OCI-LY3 (cell line): ENCODE results near the gene TMEM74B.

ENCODE experiments used
- EZH2phosphoT487 ChIP-seq: fragments of 200-600 bp; shearing (Covaris generic); IDR thresholded peaks from 2 replicates; pipeline ENCODE4 v1.6.1; 2018; ENCODE audit warnings: antibody characterized with exemption, mixed run types, low read depth
- TF ChIP-seq, protein P1 (sequence below): fragments of 200-600, 300-600 bp; sonication (generic); IDR thresholded peaks from 2 replicates; pipeline ENCODE4 v1.5.1; 2014; ENCODE audit warnings: antibody characterized with exemption, low read length, low read depth

DNA sequence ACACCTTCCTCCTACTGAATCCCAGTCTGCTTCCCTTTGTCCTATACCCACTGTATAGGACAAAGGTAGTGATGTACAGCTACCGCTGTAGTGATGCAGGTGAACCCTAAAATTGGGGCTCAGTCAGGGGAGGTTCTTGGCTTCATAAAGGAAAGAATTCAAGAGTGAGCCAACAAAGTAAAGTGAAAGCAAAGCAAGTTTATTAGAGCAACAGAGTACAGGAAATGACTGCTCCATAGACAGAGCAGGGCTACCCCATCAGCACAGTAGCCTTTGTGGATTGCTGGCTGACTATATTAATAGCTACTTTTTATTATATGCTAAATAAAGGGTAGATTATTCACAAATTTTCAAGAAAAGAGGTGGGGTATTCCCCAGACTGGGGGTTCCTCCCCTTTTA is 15.2 kb upstream of the TMEM74B start:
- TF ChIP-seq, protein P1, sequence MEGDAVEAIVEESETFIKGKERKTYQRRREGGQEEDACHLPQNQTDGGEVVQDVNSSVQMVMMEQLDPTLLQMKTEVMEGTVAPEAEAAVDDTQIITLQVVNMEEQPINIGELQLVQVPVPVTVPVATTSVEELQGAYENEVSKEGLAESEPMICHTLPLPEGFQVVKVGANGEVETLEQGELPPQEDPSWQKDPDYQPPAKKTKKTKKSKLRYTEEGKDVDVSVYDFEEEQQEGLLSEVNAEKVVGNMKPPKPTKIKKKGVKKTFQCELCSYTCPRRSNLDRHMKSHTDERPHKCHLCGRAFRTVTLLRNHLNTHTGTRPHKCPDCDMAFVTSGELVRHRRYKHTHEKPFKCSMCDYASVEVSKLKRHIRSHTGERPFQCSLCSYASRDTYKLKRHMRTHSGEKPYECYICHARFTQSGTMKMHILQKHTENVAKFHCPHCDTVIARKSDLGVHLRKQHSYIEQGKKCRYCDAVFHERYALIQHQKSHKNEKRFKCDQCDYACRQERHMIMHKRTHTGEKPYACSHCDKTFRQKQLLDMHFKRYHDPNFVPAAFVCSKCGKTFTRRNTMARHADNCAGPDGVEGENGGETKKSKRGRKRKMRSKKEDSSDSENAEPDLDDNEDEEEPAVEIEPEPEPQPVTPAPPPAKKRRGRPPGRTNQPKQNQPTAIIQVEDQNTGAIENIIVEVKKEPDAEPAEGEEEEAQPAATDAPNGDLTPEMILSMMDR, result no peak
- TF ChIP-seq EZH2phosphoT487, result no peak
